Fibroblast of villous mesenchyme (primary cell): Measurements from ENCODE around the gene FDPS. TPM values are rescaled to one million over a fixed set of nuclear protein-coding genes. Genes with fewer than 3 reads are reported as not detected.
"Not testable (repeated sequence)": the region's sequence is repeated elsewhere in the genome, so short reads cannot be mapped to it uniquely, and the experiment has no call there.

ENCODE experiments used
- DNase-seq: peaks from one replicate; pipeline ENCODE4 v3.0.0-alpha.2; 2010; ENCODE audit warnings: low read depth
- H3K4me3 ChIP-seq: 2 replicates; pipeline ENCODE4 v1.5.1; 2011; ENCODE audit warnings: low read depth, mild to moderate bottlenecking, low read length
- total RNA-seq: library from RNA; depleted of rRNA; stranded (reverse); fragments of >200 nt; gene quantifications from 2 replicates; pipeline ENCODE4 v1.2.3, GENCODE V29; 2012
- TF ChIP-seq, protein P1 (sequence below): IDR thresholded peaks from 2 replicates; pipeline ENCODE4 v1.5.1; 2012; ENCODE audit warnings: low read depth, mild to moderate bottlenecking, low read length; ENCODE audit not compliant: insufficient read depth

The FDPS gene
- total RNA-seq, 1 donor, result 427 TPM

DNA sequence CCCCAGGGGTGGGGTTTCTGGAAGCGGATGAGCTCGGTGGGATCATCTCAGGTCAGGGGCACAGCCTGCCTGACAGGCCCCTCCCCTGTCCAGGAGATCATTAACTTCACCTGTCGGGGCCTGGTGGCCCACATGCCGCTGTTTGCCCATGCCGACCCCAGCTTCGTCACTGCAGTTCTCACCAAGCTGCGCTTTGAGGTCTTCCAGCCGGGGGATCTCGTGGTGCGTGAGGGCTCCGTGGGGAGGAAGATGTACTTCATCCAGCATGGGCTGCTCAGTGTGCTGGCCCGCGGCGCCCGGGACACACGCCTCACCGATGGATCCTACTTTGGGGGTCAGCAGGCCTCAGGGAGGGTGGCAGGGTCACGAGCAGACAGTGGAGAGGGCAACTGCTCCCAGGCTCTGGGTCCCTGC, 23.0 kb upstream of the FDPS start:
- DNase-seq, result no peak
- H3K4me3 ChIP-seq, result no peak overlapping the region
- TF ChIP-seq, protein P1, sequence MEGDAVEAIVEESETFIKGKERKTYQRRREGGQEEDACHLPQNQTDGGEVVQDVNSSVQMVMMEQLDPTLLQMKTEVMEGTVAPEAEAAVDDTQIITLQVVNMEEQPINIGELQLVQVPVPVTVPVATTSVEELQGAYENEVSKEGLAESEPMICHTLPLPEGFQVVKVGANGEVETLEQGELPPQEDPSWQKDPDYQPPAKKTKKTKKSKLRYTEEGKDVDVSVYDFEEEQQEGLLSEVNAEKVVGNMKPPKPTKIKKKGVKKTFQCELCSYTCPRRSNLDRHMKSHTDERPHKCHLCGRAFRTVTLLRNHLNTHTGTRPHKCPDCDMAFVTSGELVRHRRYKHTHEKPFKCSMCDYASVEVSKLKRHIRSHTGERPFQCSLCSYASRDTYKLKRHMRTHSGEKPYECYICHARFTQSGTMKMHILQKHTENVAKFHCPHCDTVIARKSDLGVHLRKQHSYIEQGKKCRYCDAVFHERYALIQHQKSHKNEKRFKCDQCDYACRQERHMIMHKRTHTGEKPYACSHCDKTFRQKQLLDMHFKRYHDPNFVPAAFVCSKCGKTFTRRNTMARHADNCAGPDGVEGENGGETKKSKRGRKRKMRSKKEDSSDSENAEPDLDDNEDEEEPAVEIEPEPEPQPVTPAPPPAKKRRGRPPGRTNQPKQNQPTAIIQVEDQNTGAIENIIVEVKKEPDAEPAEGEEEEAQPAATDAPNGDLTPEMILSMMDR, result no peak

DNA sequence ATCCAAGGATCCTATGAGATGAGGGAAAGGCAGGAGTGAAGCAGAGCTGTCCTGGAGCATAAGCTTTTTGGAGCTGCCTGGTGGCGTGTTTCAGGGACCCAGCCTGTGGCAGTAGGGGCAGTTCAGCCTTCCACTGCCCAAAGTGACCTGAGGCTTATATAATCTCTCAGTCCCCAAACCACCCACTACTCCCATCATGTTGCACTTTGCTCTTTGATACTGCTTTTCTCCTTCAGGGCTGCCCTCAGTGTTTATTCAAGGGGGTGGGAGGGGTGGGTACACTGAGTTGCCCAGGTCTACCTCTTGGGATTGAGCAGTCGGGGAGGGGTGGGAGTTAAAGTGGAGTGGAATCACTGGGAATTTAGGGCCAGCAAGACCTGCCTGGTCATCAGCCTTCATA, 22.1 kb upstream of the FDPS start:
- TF ChIP-seq, protein P1, result no peak
- H3K4me3 ChIP-seq, result no peak overlapping the region
- DNase-seq, result no peak

DNA sequence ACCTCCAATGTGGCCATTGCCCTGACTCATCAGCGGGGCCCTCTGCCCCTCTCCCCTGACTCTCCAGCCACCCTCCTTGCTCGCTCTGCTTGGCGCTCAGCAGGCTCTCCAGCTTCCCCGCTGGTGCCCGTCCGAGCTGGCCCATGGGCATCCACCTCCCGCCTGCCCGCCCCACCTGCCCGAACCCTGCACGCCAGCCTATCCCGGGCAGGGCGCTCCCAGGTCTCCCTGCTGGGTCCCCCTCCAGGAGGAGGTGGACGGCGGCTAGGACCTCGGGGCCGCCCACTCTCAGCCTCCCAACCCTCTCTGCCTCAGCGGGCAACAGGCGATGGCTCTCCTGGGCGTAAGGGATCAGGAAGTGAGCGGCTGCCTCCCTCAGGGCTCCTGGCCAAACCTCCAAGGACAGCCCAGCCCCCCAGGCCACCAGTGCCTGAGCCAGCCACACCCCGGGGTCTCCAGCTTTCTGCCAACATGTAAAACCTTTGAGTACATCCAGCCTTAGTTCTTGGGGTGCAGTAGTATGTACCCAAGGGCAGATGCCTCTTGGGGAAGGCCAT, 20.6 kb upstream of the FDPS start:
- TF ChIP-seq, protein P1, result no peak
- DNase-seq, result no peak

DNA sequence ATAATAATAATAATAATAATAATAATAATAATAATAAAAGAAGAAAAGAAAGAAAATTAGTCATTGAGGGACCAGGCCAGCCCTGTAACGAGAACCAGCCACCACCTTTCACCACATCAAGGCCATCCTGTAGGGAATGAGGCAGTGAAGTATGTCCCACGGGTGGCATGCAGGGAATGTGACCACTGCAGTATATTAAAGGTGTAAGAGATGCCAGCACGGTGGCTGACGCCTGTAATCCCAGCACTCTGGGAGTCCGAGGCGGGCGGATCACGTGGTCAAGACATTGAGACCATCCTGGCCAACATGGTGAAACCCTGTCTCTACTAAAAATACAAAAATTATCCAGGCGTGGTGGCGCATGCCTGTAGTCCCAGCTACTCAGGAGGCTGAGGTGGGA, 17.7 kb upstream of the FDPS start:
- DNase-seq, result not testable (repeated sequence)

More for the DNA sequence above, 20.6 kb upstream of the FDPS start:
- no peak overlapping the region for H3K4me3 ChIP-seq

DNA sequence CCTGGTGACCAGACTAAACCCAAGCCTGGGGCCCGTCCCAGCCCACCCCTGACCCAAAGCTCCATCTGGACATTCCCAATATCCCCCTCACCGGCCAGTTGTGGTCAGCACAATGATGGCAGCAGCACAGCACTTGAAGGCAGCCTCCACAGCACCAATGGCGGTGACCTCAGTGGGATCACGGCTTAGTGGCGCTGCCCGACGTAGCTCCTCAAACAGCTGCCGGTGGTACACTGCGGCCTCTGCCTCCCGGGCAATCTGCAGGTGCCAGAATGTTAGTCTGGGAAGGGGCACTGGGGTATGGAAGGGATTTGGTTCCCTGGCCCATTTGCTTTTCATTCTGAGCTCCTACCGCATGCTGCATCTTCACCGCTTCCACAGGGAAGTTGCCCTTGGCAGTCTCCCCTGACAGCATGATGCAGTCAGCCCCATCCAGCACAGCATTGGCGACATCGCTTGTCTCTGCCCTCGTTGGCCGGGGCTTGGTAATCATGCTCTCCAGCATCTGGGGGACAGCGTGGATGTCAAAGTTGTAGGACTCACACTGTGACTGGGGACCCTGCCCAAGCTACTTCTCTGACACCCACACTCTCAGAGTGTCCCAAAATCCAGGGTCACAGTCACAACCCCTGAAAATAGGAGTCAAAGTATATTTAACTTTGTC, 15.4 kb upstream of the FDPS start:
- DNase-seq, result no peak
- TF ChIP-seq, protein P1, result no peak
- H3K4me3 ChIP-seq, result no peak overlapping the region

More for the DNA sequence above, 17.7 kb upstream of the FDPS start:
- H3K4me3 ChIP-seq, result not testable (repeated sequence)

DNA sequence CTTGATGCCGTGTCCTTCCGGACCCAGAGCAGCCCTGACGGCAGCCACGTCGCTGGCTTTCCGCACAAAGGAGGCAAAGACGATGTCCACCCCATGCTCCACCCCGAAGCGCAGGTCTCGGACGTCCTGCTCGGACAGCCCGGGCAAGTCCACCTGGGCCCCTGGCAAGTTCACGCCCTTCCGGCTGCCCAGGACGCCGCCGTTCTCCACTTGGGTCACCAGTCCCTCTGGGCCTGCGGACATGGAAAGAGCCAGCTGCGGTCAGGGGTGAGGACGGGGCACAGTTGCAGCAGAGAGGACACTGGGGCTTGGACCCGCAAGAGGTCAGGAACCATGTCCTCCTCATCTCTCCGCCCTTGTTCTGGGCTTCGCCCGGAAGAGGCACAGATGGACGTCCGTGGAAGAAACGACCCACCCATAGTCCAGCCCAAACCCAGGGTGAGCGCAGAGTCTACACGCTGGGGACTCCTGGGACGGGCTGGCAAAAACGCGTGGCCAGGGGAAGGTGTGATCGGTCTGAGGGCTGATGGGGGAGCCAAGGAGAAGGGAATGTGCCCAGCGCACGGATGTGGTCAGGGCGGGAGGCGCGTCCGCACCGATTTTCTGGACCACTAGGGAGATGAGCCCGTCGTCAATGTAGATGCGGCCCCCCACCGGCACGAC, 14.0 kb upstream of the FDPS start:
- TF ChIP-seq, protein P1, result no peak
- DNase-seq, result no peak
- no peak overlapping the region for H3K4me3 ChIP-seq

DNA sequence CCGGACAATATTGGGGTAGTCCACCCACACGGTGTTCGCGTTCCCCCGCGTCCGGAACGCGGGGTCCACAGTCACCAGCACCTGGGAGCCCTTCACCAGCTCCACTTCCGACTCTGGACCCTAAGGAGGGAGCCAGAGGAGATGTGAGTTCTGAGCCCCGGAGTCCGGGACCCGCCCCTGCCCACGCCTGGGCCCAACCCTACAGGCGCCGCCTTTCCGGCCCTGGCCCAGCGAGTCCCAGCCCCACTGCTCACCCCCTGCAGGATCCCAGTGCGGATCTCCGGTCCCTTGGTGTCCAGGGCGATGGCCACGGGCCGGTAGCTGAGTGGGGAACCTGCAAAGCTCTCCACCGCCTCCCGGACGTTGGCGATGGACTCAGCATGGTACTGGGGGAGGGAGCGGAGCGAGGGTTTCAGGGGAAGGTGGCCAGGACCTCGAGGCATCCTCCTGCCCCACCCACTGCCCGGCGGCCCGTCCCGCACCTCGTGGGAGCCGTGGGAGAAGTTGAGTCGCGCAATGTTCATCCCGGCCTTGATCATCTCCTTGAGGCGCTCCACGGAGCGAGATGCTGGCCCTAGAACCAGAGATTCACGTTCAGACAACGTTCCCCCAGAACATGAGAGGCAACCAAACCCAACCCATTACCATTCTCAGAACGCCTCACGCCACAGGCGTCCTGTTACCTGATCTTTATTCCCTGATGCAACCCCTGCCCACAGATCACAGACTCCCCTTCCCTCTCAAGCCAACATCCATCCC, 13.3 kb upstream of the FDPS start:
- TF ChIP-seq, protein P1, result no peak
- no peak for DNase-seq
- no peak overlapping the region for H3K4me3 ChIP-seq
